Measurements from ENCODE around the gene TRIM47. TPM values are rescaled to one million over a fixed set of nuclear protein-coding genes. Genes with fewer than 3 reads are reported as not detected.
"Not testable (repeated sequence)": the region's sequence is repeated elsewhere in the genome, so short reads cannot be mapped to it uniquely, and the experiment has no call there.

TRIM47 gene
- total RNA-seq, 2 donors from 2014 or later = 60.8 to 70.9 TPM

GRCh38 chr17:75854101-75854748 lies 24.2 kb downstream of the TRIM47 start:
- no peak for DNase-seq (ENCODE audit: low spot score)
- intact Hi-C loops (cut with DNase I) = no loop called here

GRCh38 chr17:75853433-75853832 lies 24.9 kb downstream of the TRIM47 start:
- DNase-seq (ENCODE audit: low spot score) = no peak
- intact Hi-C loops (cut with DNase I) = no loop called here

- DNase-seq (ENCODE audit: low spot score); intact Hi-C loops (cut with DNase I): not testable (repeated sequence)
Observed at GRCh38 chr17:75851693-75851991, 26.7 kb downstream of the TRIM47 start.

- DNase-seq (ENCODE audit: low spot score) = no peak
- intact Hi-C loops (cut with DNase I) = no loop called here
Observed at GRCh38 chr17:75850928-75851692, 27.3 kb downstream of the TRIM47 start.

DNA sequence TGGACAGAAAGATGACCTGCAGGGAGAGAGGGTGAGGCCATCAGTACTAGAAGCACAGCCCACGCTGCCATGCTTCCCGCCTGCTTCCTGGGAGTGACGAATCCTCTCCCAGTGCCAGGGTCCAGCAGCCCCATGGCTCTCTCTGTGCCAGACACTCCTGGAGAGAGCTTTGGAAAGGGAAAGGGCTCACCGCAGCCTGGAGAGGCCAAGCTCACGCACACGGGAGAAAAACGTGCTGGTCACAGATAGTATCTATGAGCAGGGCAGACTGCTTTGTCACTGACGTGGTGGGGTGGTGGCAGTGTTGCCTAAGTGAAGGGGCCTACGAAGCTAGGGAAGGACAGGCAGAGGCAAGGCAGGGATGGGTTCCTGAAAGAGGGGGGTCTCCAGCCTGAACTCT lies 28.7 kb downstream of the TRIM47 start:
- intact Hi-C loops (cut with DNase I) = loop anchor here in 1 of 2 donors (5.0 kb wide), 1 partner anchor 33 kb away; no protein-coding TSS in a partner anchor
- DNase-seq (ENCODE audit: low spot score) = no peak

DNA sequence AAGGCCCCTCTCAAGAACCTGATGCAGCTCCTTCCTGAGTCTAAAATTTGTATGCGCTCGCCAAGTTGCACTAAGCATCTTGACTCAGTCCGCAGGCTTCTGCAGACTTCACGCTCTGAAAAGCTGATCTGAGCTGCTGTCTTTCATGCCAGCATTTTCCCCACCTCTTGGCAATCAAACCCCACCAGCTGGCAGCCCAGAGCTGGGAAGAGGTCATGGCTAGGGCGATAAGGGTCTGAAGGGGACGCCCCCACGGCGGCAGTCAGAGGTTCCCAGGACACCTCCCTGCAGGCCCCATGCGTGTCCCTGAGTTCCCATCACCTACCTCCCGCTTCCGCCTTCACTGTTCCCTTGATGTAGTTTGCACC lies 29.1 kb downstream of the TRIM47 start:
- intact Hi-C loops (cut with DNase I) = loop anchor here in 1 of 2 donors (5.0 kb wide), 1 partner anchor 33 kb away; no protein-coding TSS in a partner anchor
- DNase-seq (ENCODE audit: low spot score) = no peak

DNA sequence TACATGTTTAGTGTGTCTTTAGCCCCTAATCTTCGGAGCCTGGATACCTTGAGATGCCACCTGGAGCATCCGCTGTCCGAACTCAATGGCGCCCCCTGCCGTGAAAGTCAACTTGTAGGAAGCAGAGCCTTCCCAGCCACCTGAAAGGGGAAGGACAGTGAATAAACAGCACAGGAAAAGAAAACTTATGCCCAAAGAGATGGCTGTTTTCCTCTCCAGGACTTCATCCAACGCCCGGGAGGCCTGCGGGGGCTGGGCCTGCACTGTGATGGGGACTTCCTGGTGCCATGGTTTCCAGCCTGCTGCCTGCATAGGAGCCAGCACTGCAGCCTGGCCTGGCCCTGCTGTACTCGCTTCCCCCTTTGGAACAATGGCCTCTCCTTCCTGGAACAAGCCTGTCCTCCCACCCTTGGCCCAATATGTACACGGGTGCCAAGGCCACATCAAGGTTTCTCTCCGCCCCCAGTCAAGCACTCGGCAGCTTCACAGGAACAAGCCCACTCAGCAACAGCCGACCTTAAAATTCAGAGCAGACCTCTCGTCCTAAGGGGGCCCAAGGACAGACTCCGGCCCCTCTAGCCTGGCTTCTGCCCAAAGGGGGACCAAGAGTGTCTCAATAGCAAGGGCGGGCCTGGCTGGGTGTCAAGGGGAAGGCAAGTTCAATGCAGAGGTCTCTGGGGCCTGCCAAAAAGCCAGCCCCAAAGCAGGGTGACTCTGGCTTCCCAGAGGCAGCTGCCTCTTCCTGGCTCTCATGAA lies 29.7 kb downstream of the TRIM47 start:
- intact Hi-C loops (cut with DNase I) = loop anchor here in 1 of 2 donors (5.0 kb wide), 1 partner anchor 34 kb away; no protein-coding TSS in a partner anchor
- DNase-seq (ENCODE audit: low spot score) = no peak

- no peak for DNase-seq (ENCODE audit: low spot score)
- intact Hi-C loops (cut with DNase I) = loop anchor here in 1 of 2 donors (5.0 kb wide), 1 partner anchor 34 kb away; no protein-coding TSS in a partner anchor
Observed at GRCh38 chr17:75847614-75848522, 30.5 kb downstream of the TRIM47 start.

- DNase-seq (ENCODE audit: low spot score) = no peak
- intact Hi-C loops (cut with DNase I) = loop anchor here in 1 of 2 donors (5.0 kb wide), 1 partner anchor 35 kb away; no protein-coding TSS in a partner anchor
Observed at GRCh38 chr17:75846692-75847613, 31.4 kb downstream of the TRIM47 start.

GRCh38 chr17:75845933-75846691 lies 32.3 kb downstream of the TRIM47 start:
- no peak for DNase-seq (ENCODE audit: low spot score)
- intact Hi-C loops (cut with DNase I) = loop anchor here in 1 of 2 donors (5.0 kb wide), 1 partner anchor 36 kb away; no protein-coding TSS in a partner anchor

- intact Hi-C loops (cut with DNase I) = loop anchor here in 1 of 2 donors (5.0 kb wide), 1 partner anchor 37 kb away; no protein-coding TSS in a partner anchor
- peak; percentile 95 for DNase-seq (ENCODE audit: low spot score)
Observed at GRCh38 chr17:75845058-75845711, 33.2 kb downstream of the TRIM47 start.

GRCh38 chr17:75844530-75845057 lies 33.8 kb downstream of the TRIM47 start:
- DNase-seq (ENCODE audit: low spot score) = no peak
- intact Hi-C loops (cut with DNase I) = loop anchor here in 1 of 2 donors (5.0 kb wide), 1 partner anchor 38 kb away; no protein-coding TSS in a partner anchor

GRCh38 chr17:75843577-75844529 lies 34.5 kb downstream of the TRIM47 start, which contains the start of gene UNC13D:
UNC13D (minus strand) TSS chr17:75844404; CDS start chr17:75844337, 67 bp downstream.
- intact Hi-C loops (cut with DNase I) = no loop called here
- DNase-seq (ENCODE audit: low spot score) = no peak

- intact Hi-C loops (cut with DNase I) = no loop called here
Observed at GRCh38 chr17:75842963-75843576, 35.3 kb downstream of the TRIM47 start.

DNA sequence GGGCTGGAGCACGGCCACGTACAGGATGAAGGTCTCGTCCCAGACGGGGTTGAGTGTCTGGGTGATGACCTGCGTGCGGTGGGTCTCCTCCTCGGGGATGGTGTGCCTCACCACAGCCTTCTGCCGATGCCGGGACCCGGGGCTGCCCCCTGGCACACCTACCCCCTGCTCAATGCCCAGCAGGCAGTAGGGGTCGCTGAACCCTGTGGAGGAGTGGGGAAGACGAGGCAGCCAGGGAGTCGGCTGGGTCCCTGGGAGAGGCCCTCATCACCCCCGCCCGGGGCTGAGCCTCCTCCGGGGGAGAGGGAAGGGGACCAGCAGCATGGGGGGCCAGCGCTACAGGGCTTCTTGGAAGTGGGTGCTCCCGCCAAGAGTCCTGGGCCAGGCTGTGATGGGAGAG lies 36.0 kb downstream of the TRIM47 start:
- intact Hi-C loops (cut with DNase I) = no loop called here

More at GRCh38 chr17:75842963-75843576, 35.3 kb downstream of the TRIM47 start:
- no peak for DNase-seq (ENCODE audit: low spot score)

More for the DNA sequence above, 36.0 kb downstream of the TRIM47 start:
- no peak for DNase-seq (ENCODE audit: low spot score)
